HT1080 (cell line): ENCODE data around the gene GPR137. TPM values are rescaled to one million over a fixed set of nuclear protein-coding genes. Genes with fewer than 3 reads are reported as not detected.

Experiments used
- DNase-seq: peaks from one replicate; pipeline ENCODE4 v3.0.0-alpha.2; 2015; ENCODE audit warnings: low read depth
- total RNA-seq: library from RNA; depleted of rRNA; stranded (reverse); fragments of >200 nt; shearing (Covaris generic); gene quantifications from 2 replicates; pipeline ENCODE4 v1.2.3, GENCODE V29; 2014

The GPR137 gene
- total RNA-seq, 1 experiment from 2014 or later: 36.7 TPM

- DNase-seq: peak; percentile 74
Measured at GRCh38 chr11:64263021-64263946, 22.4 kb upstream of the GPR137 start.

GRCh38 chr11:64263947-64264317 lies 21.7 kb upstream of the GPR137 start:
- no peak for DNase-seq

GRCh38 chr11:64264371-64264852 lies 21.2 kb upstream of the GPR137 start:
- no peak for DNase-seq

GRCh38 chr11:64265176-64266160 lies 20.2 kb upstream of the GPR137 start:
- DNase-seq: no peak

- DNase-seq: no peak
Measured at GRCh38 chr11:64266339-64266738, 19.3 kb upstream of the GPR137 start.

- no peak for DNase-seq
Measured at GRCh38 chr11:64267207-64267945, 18.3 kb upstream of the GPR137 start.

- DNase-seq: peak; percentile 60
Measured at GRCh38 chr11:64268025-64268892, 17.4 kb upstream of the GPR137 start.

GRCh38 chr11:64268893-64269539 lies 16.6 kb upstream of the GPR137 start:
- DNase-seq: peak; percentile 56

- DNase-seq: peak; percentile 100
Measured at GRCh38 chr11:64269540-64270220, 16.0 kb upstream of the GPR137 start.

- no peak for DNase-seq
Measured at GRCh38 chr11:64275031-64275800, 10.4 kb upstream of the GPR137 start.

GRCh38 chr11:64275841-64276240 lies 9.8 kb upstream of the GPR137 start:
- no peak for DNase-seq

GRCh38 chr11:64276653-64277431 lies 8.8 kb upstream of the GPR137 start:
- peak; percentile 92 for DNase-seq

GRCh38 chr11:64278576-64279190 lies 7.0 kb upstream of the GPR137 start:
- DNase-seq: no peak

GRCh38 chr11:64281957-64282770 lies 3.5 kb upstream of the GPR137 start:
- no peak for DNase-seq

GRCh38 chr11:64283092-64283491 lies 2.6 kb upstream of the GPR137 start:
- no peak for DNase-seq
